MM.1S (cell line): ENCODE data around the gene ANP32B.

Source experiments
- EZH2 ChIP-seq: fragments of 300-600 bp; sonication (generic); optimal IDR thresholded peaks from 2 replicates; pipeline ENCODE3; 2017; ENCODE audit warnings: low read depth, mild to moderate bottlenecking, antibody characterized with exemption, low read length, mixed read lengths
- EZH2phosphoT487 ChIP-seq: fragments of 300-600 bp; sonication (generic); IDR thresholded peaks from 2 replicates; pipeline ENCODE4 v1.6.1; 2018; ENCODE audit warnings: antibody characterized with exemption, low read length
- TF ChIP-seq, protein P1 (sequence below): fragments of 300-600 bp; sonication (generic); IDR thresholded peaks from 2 replicates; pipeline ENCODE4 v1.5.1; 2016; ENCODE audit warnings: antibody characterized with exemption, low read length, mixed read lengths

DNA sequence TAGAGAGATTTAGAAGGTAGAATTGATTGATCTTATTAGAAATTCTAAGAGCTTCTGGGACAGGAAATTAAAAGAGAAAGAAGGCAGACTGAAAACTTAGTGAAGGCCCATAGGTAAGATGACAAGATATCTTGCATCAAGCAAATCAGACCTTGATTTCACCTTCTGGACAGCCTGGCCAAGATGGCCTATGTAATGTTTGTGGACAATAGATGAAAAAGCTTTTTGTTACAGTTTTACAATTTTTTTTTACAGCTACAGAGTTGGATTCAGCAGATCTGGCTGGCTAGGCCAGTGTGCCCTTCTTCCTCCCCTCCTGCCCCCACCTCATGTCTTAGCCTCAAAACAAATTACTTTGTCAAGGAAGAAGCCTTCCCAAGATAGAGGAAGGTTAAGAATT is 23.6 kb upstream of the ANP32B start:
- TF ChIP-seq, protein P1, sequence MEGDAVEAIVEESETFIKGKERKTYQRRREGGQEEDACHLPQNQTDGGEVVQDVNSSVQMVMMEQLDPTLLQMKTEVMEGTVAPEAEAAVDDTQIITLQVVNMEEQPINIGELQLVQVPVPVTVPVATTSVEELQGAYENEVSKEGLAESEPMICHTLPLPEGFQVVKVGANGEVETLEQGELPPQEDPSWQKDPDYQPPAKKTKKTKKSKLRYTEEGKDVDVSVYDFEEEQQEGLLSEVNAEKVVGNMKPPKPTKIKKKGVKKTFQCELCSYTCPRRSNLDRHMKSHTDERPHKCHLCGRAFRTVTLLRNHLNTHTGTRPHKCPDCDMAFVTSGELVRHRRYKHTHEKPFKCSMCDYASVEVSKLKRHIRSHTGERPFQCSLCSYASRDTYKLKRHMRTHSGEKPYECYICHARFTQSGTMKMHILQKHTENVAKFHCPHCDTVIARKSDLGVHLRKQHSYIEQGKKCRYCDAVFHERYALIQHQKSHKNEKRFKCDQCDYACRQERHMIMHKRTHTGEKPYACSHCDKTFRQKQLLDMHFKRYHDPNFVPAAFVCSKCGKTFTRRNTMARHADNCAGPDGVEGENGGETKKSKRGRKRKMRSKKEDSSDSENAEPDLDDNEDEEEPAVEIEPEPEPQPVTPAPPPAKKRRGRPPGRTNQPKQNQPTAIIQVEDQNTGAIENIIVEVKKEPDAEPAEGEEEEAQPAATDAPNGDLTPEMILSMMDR, result no peak
- TF ChIP-seq EZH2 (no peak), EZH2phosphoT487 (no peak)
